Stimulated activated CD8-positive, alpha-beta memory T cell treated with anti-CD3 and anti-CD28 coated beads, Interleukin-12 subunit alpha, Interleukin-12 subunit beta, amount 100 ng/mL, for 1 hour (primary cell): ENCODE data around the gene PNMA1.

ENCODE experiments used
- DNase-seq: peaks from one replicate; pipeline ENCODE4 v3.0.0-alpha.2; 2020; ENCODE audit warnings: low read depth

PNMA1 gene

GRCh38 chr14:73713803-73714655, at the start of gene PNMA1:
Gene PNMA1, minus strand, starts transcription at chr14:73714384. Its CDS starts 745 bp downstream, at chr14:73713639.
- peak; percentile 76 for DNase-seq

- no peak for DNase-seq
Observed at GRCh38 chr14:73763396-73763795, 49.2 kb upstream of the PNMA1 start.

- DNase-seq = no peak
Observed at GRCh38 chr14:73762375-73762822, 48.2 kb upstream of the PNMA1 start.

GRCh38 chr14:73761618-73762355, 47.6 kb upstream of the PNMA1 start:
- DNase-seq = no peak

- DNase-seq = no peak
Observed at GRCh38 chr14:73760598-73761586, 46.7 kb upstream of the PNMA1 start.

GRCh38 chr14:73759714-73760597, 45.8 kb upstream of the PNMA1 start:
- peak; percentile 96 for DNase-seq

- DNase-seq = no peak
Observed at GRCh38 chr14:73759183-73759713, 45.1 kb upstream of the PNMA1 start.

GRCh38 chr14:73758392-73759182, 44.4 kb upstream of the PNMA1 start:
- DNase-seq = peak; percentile 56

GRCh38 chr14:73757876-73758391, 43.8 kb upstream of the PNMA1 start:
- no peak for DNase-seq

- no peak for DNase-seq
Observed at GRCh38 chr14:73757381-73757780, 43.2 kb upstream of the PNMA1 start.

GRCh38 chr14:73755434-73756014, 41.3 kb upstream of the PNMA1 start:
- DNase-seq = no peak

- no peak for DNase-seq
Observed at GRCh38 chr14:73754911-73755360, 40.8 kb upstream of the PNMA1 start.

GRCh38 chr14:73753887-73754795, 40.0 kb upstream of the PNMA1 start:
- no peak for DNase-seq

GRCh38 chr14:73753124-73753886, 39.1 kb upstream of the PNMA1 start:
- DNase-seq = no peak

GRCh38 chr14:73752297-73752992, 38.3 kb upstream of the PNMA1 start:
- no peak for DNase-seq

- no peak for DNase-seq
Observed at GRCh38 chr14:73751157-73751691, 37.0 kb upstream of the PNMA1 start.
